ENCODE measurements around the gene TXNDC15. TPM values are rescaled to one million over a fixed set of nuclear protein-coding genes. Genes with fewer than 3 reads are reported as not detected.
A peak's percentile ranks its signal among the peaks of the same experiment; 100 is the strongest.

Gene TXNDC15
- total and polyA plus RNA-seq, 8 donors, result 61.7 to 88.9 (median 75.7) TPM

GRCh38 chr5:134893748-134894505, 19.8 kb downstream of the TXNDC15 start:
- H3K27ac ChIP-seq, result no peak overlapping the region
- DNase-seq, result no peak
- no peak for ATAC-seq
- H3K36me3 ChIP-seq, result peaks cover 0 to 77% of the 10 kb centered on the region in 2 donors
- no peaks in the 10 kb centered on the region for H3K27me3 ChIP-seq
- H3K4me3 ChIP-seq, result no peak overlapping the region
- intact Hi-C loops (cut with DNase I), result no loop called here
- H3K4me1 ChIP-seq, result no peaks in the 10 kb centered on the region
- H3K9me3 ChIP-seq, result no peaks in the 10 kb centered on the region
- TF ChIP-seq CTCF (IDR thresholded peaks at IDR 0.05), result no peak

GRCh38 chr5:134902071-134902801, 28.1 kb downstream of the TXNDC15 start:
- H3K27me3 ChIP-seq, result no peaks in the 10 kb centered on the region

GRCh38 chr5:134904610-134905245, 30.6 kb downstream of the TXNDC15 start, which contains the start of gene PCBD2:
Gene PCBD2, plus strand, starts transcription at chr5:134905131. Its CDS starts 9 bp downstream, at chr5:134905140.
- Histone ChIP-seq H3K9me3 (no peaks in the 10 kb centered on the region), H3K27ac (peak within 1 kb of the TSS; percentile 99 to 100), H3K27me3 (no peaks in the 10 kb centered on the region), H3K36me3 (peaks cover 0 to 9% of the 10 kb centered on the region in 2 donors), H3K4me3 (peak within 1 kb of the TSS; percentile 72 to 83), H3K4me1 (peaks cover 0 to 21% of the 10 kb centered on the region in 2 donors)
- peak; percentile 95 for TF ChIP-seq CTCF (IDR thresholded peaks at IDR 0.05)
- peak; percentile 88 to 100 (median 94) for DNase-seq
- intact Hi-C loops (cut with DNase I), result no loop called here
- peak; percentile 95 for ATAC-seq

More at GRCh38 chr5:134902071-134902801, 28.1 kb downstream of the TXNDC15 start:
- TF ChIP-seq CTCF (IDR thresholded peaks at IDR 0.05), result no peak
- H3K27ac ChIP-seq, result peak overlapping the region in 1 of 2 donors; percentile 55
- ATAC-seq (no peak), DNase-seq (no peak)
- H3K9me3 ChIP-seq, result no peaks in the 10 kb centered on the region
- intact Hi-C loops (cut with DNase I), result no loop called here
- H3K4me1 ChIP-seq, result peaks cover 0 to 21% of the 10 kb centered on the region in 2 donors
- peaks cover 0 to 32% of the 10 kb centered on the region in 2 donors for H3K36me3 ChIP-seq
- no peak overlapping the region for H3K4me3 ChIP-seq

- Histone ChIP-seq H3K27me3 (no peaks in the 10 kb centered on the region), H3K27ac (peak overlapping the region; percentile 99 to 100), H3K4me1 (peaks cover 0 to 21% of the 10 kb centered on the region in 2 donors), H3K4me3 (peak overlapping the region; percentile 72 to 83), H3K36me3 (peaks cover 0 to 5% of the 10 kb centered on the region in 2 donors), H3K9me3 (no peaks in the 10 kb centered on the region)
- TF ChIP-seq CTCF (IDR thresholded peaks at IDR 0.05), result peak; percentile 70 to 71
- DNase-seq (peak in 3 of 4 donors; percentile 65 to 76 (median 74)), ATAC-seq (peak; percentile 63)
- intact Hi-C loops (cut with DNase I), result no loop called here
Measured at GRCh38 chr5:134905246-134905996, 31.2 kb downstream of the TXNDC15 start.
